HepG2 (cell line): Measurements from ENCODE around the gene TCEA3. TPM values are rescaled to one million over a fixed set of nuclear protein-coding genes. Genes with fewer than 3 reads are reported as not detected.

Experiments used
- ATAD3A ChIP-seq: sonication (generic); formaldehyde crosslinking; IDR thresholded peaks from 2 replicates; pipeline ENCODE4 v1.4.0; 2020; ENCODE audit warnings: missing genetic modification reagents
- FOXA3 ChIP-seq: IDR thresholded peaks from 2 replicates; pipeline ENCODE4 v1.6.1; 2016; ENCODE audit warnings: missing genetic modification reagents, missing compliant biosample characterization
- GABPA ChIP-seq, 2 experiments: IDR thresholded peaks; 2 replicates each; pipeline ENCODE4 v1.6.1; 2011 to 2016; ENCODE audit warnings: low read depth in 2 of 2, low read length in 1 of 2, missing biosample characterization in 1 of 2, missing genetic modification characterization in 1 of 2
- SATB2 ChIP-seq: sonication (generic); formaldehyde crosslinking; IDR thresholded peaks from 2 replicates; pipeline ENCODE4 v1.5.0; 2020; ENCODE audit warnings: missing genetic modification reagents
- ZBTB33 ChIP-seq: sonication (generic); formaldehyde crosslinking; IDR thresholded peaks from 2 replicates; pipeline ENCODE4 v1.4.0; 2020; ENCODE audit warnings: missing genetic modification reagents
- ZBTB44 ChIP-seq: sonication (generic); formaldehyde crosslinking; IDR thresholded peaks from 2 replicates; pipeline ENCODE4 v1.4.0; 2020; ENCODE audit warnings: missing genetic modification reagents
- ZNF687 ChIP-seq: sonication (generic); formaldehyde crosslinking; IDR thresholded peaks from 2 replicates; pipeline ENCODE4 v1.5.1; 2020; ENCODE audit warnings: mild to moderate bottlenecking, missing genetic modification reagents, moderate library complexity
- polyA plus RNA-seq, 8 experiments: library from polyadenylated mRNA; depleted of rRNA in 3 of 8; stranded (reverse) in 7 of 8; unstranded in 1 of 8; fragments of >200 nt; fragmentation: Illumina TruSeq in 4 of 8; extraction: Trizol in 4 of 8; gene quantifications; 2 replicates each; pipeline versions ENCODE4 v1.2.1 to v1.2.3, GENCODE V29; 2011 to 2016; ENCODE audit warnings: low read depth in 4 of 8, missing spikeins in 1 of 8, mixed read lengths in 1 of 8; ENCODE audit not compliant: insufficient read depth in 1 of 8
- total RNA-seq, 5 experiments: library from RNA; depleted of rRNA; stranded (reverse); fragments of >200 nt; fragmentation: Illumina TruSeq; extraction: Trizol; gene quantifications; 2 replicates each; pipeline ENCODE4 v1.2.3, GENCODE V29; 2016; ENCODE audit warnings: low read depth in 1 of 5

Gene TCEA3
- total and polyA plus RNA-seq, 2 of the 13 experiments (the other 11 are each of a cell fraction or from before 2014, with no cell fraction given) = 55.5 to 84.6 TPM

GRCh38 chr1:23384312-23385058 is 40.1 kb downstream of the TCEA3 start (continued):
- TF ChIP-seq ZNF687 (CRISPR knock-in tag) = 0 out of 2 replicates have a peak, but pooled peaks have one; percentile 2
- TF ChIP-seq GABPA (IDR thresholded peaks at IDR 0.05; ENCODE audit: low read depth, low read length) = no peak
- peak; percentile 43; the same call in 1 of the 2 replicates for TF ChIP-seq GABPA (CRISPR knock-in tag; IDR thresholded peaks at IDR 0.05; ENCODE audit: low read depth)
- TF ChIP-seq ZBTB33 (CRISPR knock-in tag) = peak; percentile 94
- 0 out of 2 replicates have a peak, but pooled peaks have one; percentile 9 for TF ChIP-seq FOXA3 (CRISPR knock-in tag)
- TF ChIP-seq ZBTB44 = no peak
- no peak for TF ChIP-seq SATB2 (CRISPR knock-in tag)
- no peak for TF ChIP-seq ATAD3A (CRISPR knock-in tag)
